IPS-18a (cell line): ENCODE results near the gene KRTAP10-8.
"Not testable (repeated sequence)": the region's sequence is repeated elsewhere in the genome, so short reads cannot be mapped to it uniquely, and the experiment has no call there.

Experiments used
- H3K27ac ChIP-seq: one replicate; pipeline ENCODE4 v1.5.1; 2013; ENCODE audit warnings: low read length
- H3K27me3 ChIP-seq: one replicate; pipeline ENCODE4 v1.6.1; 2013; ENCODE audit warnings: mild to moderate bottlenecking, low read length; ENCODE audit not compliant: control insufficient read depth, insufficient read depth
- H3K36me3 ChIP-seq: one replicate; pipeline ENCODE4 v1.6.1; 2013; ENCODE audit warnings: low read depth, low read length; ENCODE audit not compliant: control insufficient read depth
- H3K4me1 ChIP-seq: one replicate; pipeline ENCODE4 v1.6.1; 2013; ENCODE audit warnings: low read depth, low read length; ENCODE audit not compliant: control insufficient read depth
- H3K4me3 ChIP-seq: one replicate; pipeline ENCODE4 v1.5.1; 2013; ENCODE audit warnings: low read length
- H3K9ac ChIP-seq: one replicate; pipeline ENCODE4 v1.6.1; 2013; ENCODE audit warnings: mild to moderate bottlenecking, low read length, moderate library complexity
- H3K9me3 ChIP-seq: one replicate; pipeline ENCODE4 v1.6.1; 2013; ENCODE audit warnings: low read depth, low read length; ENCODE audit not compliant: control insufficient read depth

Gene KRTAP10-8

DNA sequence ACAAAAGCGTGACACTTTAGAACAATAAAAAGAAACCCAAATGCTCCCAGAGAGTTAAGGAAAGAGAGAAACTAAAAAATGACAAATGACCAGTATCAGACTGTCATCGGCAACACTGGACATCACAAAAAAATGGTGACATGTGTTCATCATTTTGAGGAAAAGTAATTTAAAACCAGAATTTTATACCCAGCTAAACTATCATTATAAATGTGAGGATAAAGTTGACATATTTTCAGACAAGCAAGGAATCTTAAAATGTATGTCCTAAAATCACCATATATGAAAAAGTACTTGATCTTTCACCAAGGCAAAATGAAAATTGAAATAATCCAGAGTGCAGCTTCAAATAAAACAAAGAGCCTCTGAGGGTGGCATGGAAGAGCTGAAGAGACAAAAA is 33.0 kb downstream of the KRTAP10-8 start:
- H3K9me3 ChIP-seq = peaks cover 10% of the 10 kb centered on the region
- peaks cover 4% of the 10 kb centered on the region for H3K4me1 ChIP-seq
- no peak overlapping the region for H3K27ac ChIP-seq
- no peak overlapping the region for H3K9ac ChIP-seq
- no peak overlapping the region for H3K4me3 ChIP-seq
- H3K27me3 ChIP-seq = no peaks in the 10 kb centered on the region
- no peaks in the 10 kb centered on the region for H3K36me3 ChIP-seq

DNA sequence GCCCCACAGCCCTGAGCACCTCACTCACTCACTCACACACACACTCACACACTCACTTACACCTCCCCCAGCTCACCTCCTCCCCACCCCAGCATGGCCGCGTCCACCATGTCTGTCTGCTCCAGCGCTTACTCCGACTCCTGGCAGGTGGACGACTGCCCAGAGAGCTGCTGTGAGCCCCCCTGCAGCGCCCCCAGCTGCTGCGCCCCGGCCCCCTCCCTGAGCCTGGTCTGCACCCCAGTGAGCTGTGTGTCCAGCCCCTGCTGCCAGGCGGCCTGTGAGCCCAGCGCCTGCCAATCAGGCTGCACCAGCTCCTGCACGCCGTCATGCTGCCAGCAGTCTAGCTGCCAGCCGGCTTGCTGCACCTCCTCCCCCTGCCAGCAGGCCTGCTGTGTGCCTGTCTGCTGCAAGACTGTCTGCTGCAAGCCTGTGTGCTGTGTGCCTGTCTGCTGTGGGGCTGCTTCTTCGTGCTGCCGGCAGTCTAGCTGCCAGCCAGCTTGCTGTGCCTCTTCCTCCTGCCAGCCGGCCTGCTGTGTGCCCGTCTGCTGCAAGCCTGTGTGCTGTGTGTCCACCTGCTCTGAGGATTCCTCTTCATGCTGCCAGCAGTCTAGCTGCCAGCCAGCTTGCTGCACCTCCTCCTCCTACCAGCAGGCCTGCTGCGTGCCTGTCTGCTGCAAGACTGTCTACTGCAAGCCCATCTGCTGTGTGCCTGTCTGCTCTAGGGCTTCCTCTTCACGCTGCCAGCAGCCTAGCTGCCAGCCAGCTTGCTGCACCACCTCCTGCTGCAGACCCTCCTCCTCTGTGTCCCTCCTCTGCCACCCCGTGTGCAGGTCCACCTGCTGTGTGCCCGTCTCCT is 34.7 kb downstream of the KRTAP10-8 start, which contains the start of gene KRTAP10-11:
KRTAP10-11 (plus strand) TSS at position 49 of the 856 bp plus-strand sequence; CDS start at position 94, 45 bp downstream.
- not testable (repeated sequence) for H3K4me3 ChIP-seq, H3K9ac ChIP-seq, H3K27me3 ChIP-seq, H3K36me3 ChIP-seq, H3K4me1 ChIP-seq, H3K27ac ChIP-seq
- H3K9me3 ChIP-seq = peaks cover 10% of the 10 kb centered on the region

GRCh38 chr21:44647222-44647552 is 35.3 kb downstream of the KRTAP10-8 start:
- no peaks in the 10 kb centered on the region for H3K27me3 ChIP-seq

GRCh38 chr21:44648557-44649311 is 36.9 kb downstream of the KRTAP10-8 start:
- Histone ChIP-seq H3K4me3 (no peak overlapping the region), H3K4me1 (peaks cover 4% of the 10 kb centered on the region), H3K9me3 (peaks cover 10% of the 10 kb centered on the region), H3K27ac (no peak overlapping the region), H3K9ac (no peak overlapping the region), H3K27me3 (no peaks in the 10 kb centered on the region), H3K36me3 (no peaks in the 10 kb centered on the region)

More at GRCh38 chr21:44647222-44647552, 35.3 kb downstream of the KRTAP10-8 start:
- Histone ChIP-seq H3K36me3 (no peaks in the 10 kb centered on the region), H3K9me3 (peaks cover 10% of the 10 kb centered on the region), H3K27ac (no peak overlapping the region), H3K4me3 (no peak overlapping the region), H3K4me1 (peaks cover 4% of the 10 kb centered on the region), H3K9ac (no peak overlapping the region)

GRCh38 chr21:44649521-44650100 is 37.7 kb downstream of the KRTAP10-8 start:
- peaks cover 4% of the 10 kb centered on the region for H3K4me1 ChIP-seq
- H3K4me3 ChIP-seq = no peak overlapping the region
- H3K27me3 ChIP-seq = no peaks in the 10 kb centered on the region
- H3K27ac ChIP-seq = no peak overlapping the region
- H3K9ac ChIP-seq = no peak overlapping the region
- peaks cover 6% of the 10 kb centered on the region for H3K9me3 ChIP-seq
- no peaks in the 10 kb centered on the region for H3K36me3 ChIP-seq

- no peak overlapping the region for H3K9ac ChIP-seq
- H3K4me3 ChIP-seq = no peak overlapping the region
- no peaks in the 10 kb centered on the region for H3K27me3 ChIP-seq
- H3K27ac ChIP-seq = no peak overlapping the region
- H3K9me3 ChIP-seq = no peaks in the 10 kb centered on the region
- no peaks in the 10 kb centered on the region for H3K36me3 ChIP-seq
- peaks cover 4% of the 10 kb centered on the region for H3K4me1 ChIP-seq
These were observed 38.5 kb downstream of the KRTAP10-8 start for GRCh38 chr21:44650265-44650972.

DNA sequence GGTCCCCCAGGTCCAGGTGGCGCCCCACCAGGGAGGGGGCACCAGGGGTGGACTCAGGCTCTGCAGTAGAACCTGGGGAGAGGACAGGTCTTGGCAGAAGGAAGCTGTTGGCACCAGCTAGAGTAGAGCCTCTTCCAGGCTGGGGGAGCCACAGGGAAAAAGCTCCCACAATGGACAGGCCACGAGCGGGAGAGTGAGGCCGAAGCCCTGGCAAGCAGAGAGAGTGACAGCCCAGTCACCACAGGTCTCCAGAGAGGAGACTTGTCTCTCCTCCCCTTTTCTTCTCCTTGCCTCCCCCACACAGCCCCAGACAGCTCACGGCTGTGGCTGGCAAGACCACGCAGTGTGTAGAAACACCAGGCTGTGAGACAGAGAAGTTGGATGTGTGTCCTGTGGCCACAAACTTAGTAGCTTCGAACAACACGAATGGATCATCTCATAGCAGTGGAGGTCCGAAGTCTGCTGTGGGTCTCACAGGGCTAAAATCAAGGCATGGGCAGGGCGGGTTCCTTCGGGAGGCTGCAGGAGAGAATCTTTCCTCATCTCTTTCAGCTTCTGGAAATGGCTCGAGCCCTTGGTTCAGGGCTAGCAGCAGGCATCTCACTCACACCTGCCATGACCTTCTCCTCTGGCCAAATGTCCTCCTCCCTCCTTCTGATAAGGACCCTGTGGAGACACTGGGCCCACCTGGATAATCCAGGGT is 39.2 kb downstream of the KRTAP10-8 start:
- no peak overlapping the region for H3K9ac ChIP-seq
- H3K27me3 ChIP-seq = no peaks in the 10 kb centered on the region
- H3K27ac ChIP-seq = no peak overlapping the region
- H3K36me3 ChIP-seq = no peaks in the 10 kb centered on the region
- H3K4me3 ChIP-seq = no peak overlapping the region
- no peaks in the 10 kb centered on the region for H3K9me3 ChIP-seq
- H3K4me1 ChIP-seq = peaks cover 4% of the 10 kb centered on the region

GRCh38 chr21:44653123-44653522 is 41.2 kb downstream of the KRTAP10-8 start:
- Histone ChIP-seq H3K27me3 (no peaks in the 10 kb centered on the region), H3K4me1 (no peaks in the 10 kb centered on the region), H3K27ac (no peak overlapping the region), H3K9me3 (no peaks in the 10 kb centered on the region), H3K36me3 (no peaks in the 10 kb centered on the region), H3K4me3 (no peak overlapping the region), H3K9ac (no peak overlapping the region)

GRCh38 chr21:44653656-44654575 is 42.0 kb downstream of the KRTAP10-8 start:
- Histone ChIP-seq H3K27me3 (no peaks in the 10 kb centered on the region), H3K4me1 (peaks cover 5% of the 10 kb centered on the region), H3K9ac (no peak overlapping the region), H3K4me3 (no peak overlapping the region), H3K36me3 (no peaks in the 10 kb centered on the region), H3K9me3 (no peaks in the 10 kb centered on the region), H3K27ac (no peak overlapping the region)

- Histone ChIP-seq H3K9ac (no peak within 1 kb of the TSS), H3K27ac (no peak within 1 kb of the TSS), H3K9me3 (no peaks in the 10 kb centered on the region), H3K27me3 (no peaks in the 10 kb centered on the region), H3K4me3 (no peak within 1 kb of the TSS), H3K36me3 (no peaks in the 10 kb centered on the region), H3K4me1 (peaks cover 13% of the 10 kb centered on the region)
These were observed 42.8 kb downstream of the KRTAP10-8 start, which contains the start of gene KRTAP12-4 for GRCh38 chr21:44654576-44655175. Gene KRTAP12-4 (minus strand): TSS chr21:44654659. CDS start chr21:44654614, 45 bp downstream.
